K562 (cell line): Measurements from ENCODE around the gene NOTCH1. TPM values are rescaled to one million over a fixed set of nuclear protein-coding genes. Genes with fewer than 3 reads are reported as not detected.

Experiments used
- BCOR ChIP-seq: fragments of 450-650 bp; IDR thresholded peaks from 2 replicates; pipeline ENCODE4 v1.6.1; 2016
- CTBP1 ChIP-seq: fragments of 450-650 bp; IDR thresholded peaks from 2 replicates; pipeline ENCODE4 v1.6.1; 2016; ENCODE audit warnings: borderline replicate concordance
- DLX4 ChIP-seq: fragments of 250-450 bp; sonication (Bioruptor Pico); IDR thresholded peaks from 2 replicates; pipeline ENCODE4 v1.6.1; 2021; ENCODE audit warnings: mild to moderate bottlenecking
- EGR1 ChIP-seq: fragments of 450-650 bp; conservative IDR thresholded peaks from 2 replicates; pipeline ENCODE4 v1.6.1; 2017; ENCODE audit warnings: mild to moderate bottlenecking
- HDAC1 ChIP-seq, 2 experiments: fragments of 450-650 bp; IDR thresholded peaks; 2 replicates each; pipeline ENCODE4 v1.6.1; 2016 to 2017; ENCODE audit warnings: inconsistent platforms in 1 of 2, mild to moderate bottlenecking in 1 of 2, moderate library complexity in 1 of 2
- KDM1A ChIP-seq, 2 experiments: fragments of 450-650 bp; IDR thresholded peaks; 2 replicates each; pipeline ENCODE4 v1.6.1; 2016; ENCODE audit warnings: mild to moderate bottlenecking in 2 of 2
- MTF1 ChIP-seq: fragments of 250-450 bp; sonication (Bioruptor Pico); IDR thresholded peaks from 2 replicates; pipeline ENCODE4 v1.9.0; 2021; ENCODE audit warnings: moderate library complexity, mild to moderate bottlenecking, inconsistent platforms, borderline replicate concordance
- NCOA4 ChIP-seq: fragments of 450-650 bp; IDR thresholded peaks from 2 replicates; pipeline ENCODE4 v1.6.1; 2018; ENCODE audit warnings: mild to moderate bottlenecking; ENCODE audit not compliant: partially characterized antibody
- SNAPC5 ChIP-seq: fragments of 250-450 bp; sonication (Bioruptor Pico); IDR thresholded peaks from 2 replicates; pipeline ENCODE4 v1.8.0; 2021; ENCODE audit warnings: moderate library complexity, mild to moderate bottlenecking, inconsistent platforms
- TBP ChIP-seq: optimal IDR thresholded peaks from 2 replicates; pipeline ENCODE3; 2011; ENCODE audit warnings: low read depth, low read length, improper control_type of control experiment
- TCFL5 ChIP-seq: fragments of 250-450 bp; sonication (Bioruptor Pico); conservative IDR thresholded peaks from 2 replicates; pipeline ENCODE4 v1.6.1; 2021; ENCODE audit warnings: mild to moderate bottlenecking, moderate library complexity, matching md5 sums
- THAP12 ChIP-seq: fragments of 250-450 bp; sonication (Bioruptor Pico); IDR thresholded peaks from 2 replicates; pipeline ENCODE4 v1.9.0; 2021; ENCODE audit warnings: mild to moderate bottlenecking, inconsistent platforms
- TSC22D4 ChIP-seq: fragments of 450-650 bp; IDR thresholded peaks from 2 replicates; pipeline ENCODE4 v1.6.1; 2016; ENCODE audit warnings: missing genetic modification characterization, missing biosample characterization, control low read depth
- ZNF175 ChIP-seq: fragments of 200-800 bp; sonication (Bioruptor generic); IDR thresholded peaks from 2 replicates; pipeline ENCODE4 v1.6.1; 2016; ENCODE audit warnings: low read depth, mild to moderate bottlenecking, missing genetic modification characterization, missing compliant biosample characterization
- ZNF24 ChIP-seq: fragments of 450-650 bp; IDR thresholded peaks from 2 replicates; pipeline ENCODE4 v1.6.1; 2016
- ZNF318 ChIP-seq, 2 experiments: fragments of 450-650 bp; IDR thresholded peaks; 2 replicates each; pipeline ENCODE4 v1.6.1; 2016; ENCODE audit warnings: mild to moderate bottlenecking in 2 of 2, borderline replicate concordance in 1 of 2, low read depth in 1 of 2, moderate library complexity in 1 of 2
- ZNF79 ChIP-seq: fragments of 250-450 bp; sonication (Bioruptor Pico); IDR thresholded peaks from 2 replicates; pipeline ENCODE4 v1.4.0; 2020; ENCODE audit warnings: low read depth, mild to moderate bottlenecking, moderate library complexity
- polyA plus RNA-seq, 8 experiments: library from polyadenylated mRNA; depleted of rRNA in 4 of 8; stranded (reverse) in 5 of 8; unstranded in 3 of 8; fragments of >200 nt; fragmentation: Nextera tagmentation in 2 of 8; fragmentation: Illumina TruSeq in 1 of 8; extraction: Ambion mirVana in 2 of 8; extraction: Trizol in 1 of 8; gene quantifications; 2 replicates each; pipeline versions ENCODE4 v1.2.1 to v1.2.3, GENCODE V29; 2011 to 2014; ENCODE audit warnings: inconsistent platforms in 1 of 8, missing spikeins in 1 of 8
- total RNA-seq, 7 experiments: library from RNA; depleted of rRNA in 6 of 7; stranded (reverse); fragments of >200 nt in 6 of 7; fragmentation: Illumina TruSeq in 2 of 7; extraction: Trizol in 2 of 7; gene quantifications; 2 replicates each; pipeline versions ENCODE4 v1.2.1 to v1.2.3, GENCODE V29; 2011 to 2021; ENCODE audit warnings: low replicate concordance in 1 of 7

The NOTCH1 gene
- total and polyA plus RNA-seq, 9 of the 15 experiments (the other 6 are each of a cell fraction or from before 2014, with no cell fraction given), result 0.03 to 31.4 (median 2.3) TPM

GRCh38 chr9:136581614-136582447 is 36.0 kb upstream of the NOTCH1 start (continued):
- TF ChIP-seq ZNF318 (IDR thresholded peaks at IDR 0.05; ENCODE audit: borderline replicate concordance in 1 of 2, low read depth in 1 of 2) (0 out of 4 replicates have a peak, but pooled peaks of 1 of the 2 experiments have one; percentile 16), THAP12 (CRISPR knock-in tag) (no peak), TSC22D4 (tag) (peak; percentile 36; the same call in 1 of the 2 replicates), NCOA4 (no peak), ZNF175 (no peak), TCFL5 (CRISPR knock-in tag) (no peak), ZNF79 (CRISPR knock-in tag) (no peak), CTBP1 (no peak), ZNF24 (peak; percentile 93), KDM1A (IDR thresholded peaks at IDR 0.05) (peak; percentile 9 to 20; a peak in 1 of 4 replicates), TBP (no peak), SNAPC5 (no peak), EGR1 (peak; percentile 44; the same call in 1 of the 2 replicates), DLX4 (no peak), MTF1 (CRISPR knock-in tag) (no peak), BCOR (peak; percentile 65; the same call in 1 of the 2 replicates), HDAC1 (IDR thresholded peaks at IDR 0.05) (peak in 1 of 2 experiments; percentile 32; a peak in 1 of 4 replicates)
